AG09319 (cell line): Measurements from ENCODE around the gene LSM3.

Source experiments
- DNase-seq: peaks from one replicate; pipeline ENCODE4 v3.0.0-alpha.2; 2010; ENCODE audit warnings: low read depth; ENCODE audit errors: extremely low read depth
- TF ChIP-seq, protein P1 (sequence below): IDR thresholded peaks from 2 replicates; pipeline ENCODE4 v1.5.1; 2011; ENCODE audit warnings: low read depth, mild to moderate bottlenecking, inconsistent platforms, low read length, moderate library complexity

LSM3 gene

DNA sequence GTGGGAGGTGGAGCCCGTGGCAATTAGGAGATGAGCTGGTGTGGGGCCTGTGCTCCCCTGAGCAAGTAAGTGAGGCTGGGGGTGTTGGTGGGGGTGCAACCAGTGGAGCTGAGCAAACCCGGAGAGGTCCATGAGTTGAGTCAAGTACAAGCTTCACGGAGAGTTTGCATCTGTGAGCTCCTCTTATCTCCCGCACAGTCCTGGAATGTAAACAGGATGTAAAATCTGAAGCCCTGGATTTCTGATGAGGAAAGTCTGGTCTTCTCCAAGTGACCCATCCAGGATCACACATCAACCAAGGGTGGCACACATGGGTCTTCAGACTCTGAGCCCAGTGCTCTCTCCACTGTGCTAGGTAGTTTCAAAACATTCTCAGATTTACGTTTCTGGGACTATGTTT, 67.8 kb downstream of the LSM3 start:
- DNase-seq, result no peak

DNA sequence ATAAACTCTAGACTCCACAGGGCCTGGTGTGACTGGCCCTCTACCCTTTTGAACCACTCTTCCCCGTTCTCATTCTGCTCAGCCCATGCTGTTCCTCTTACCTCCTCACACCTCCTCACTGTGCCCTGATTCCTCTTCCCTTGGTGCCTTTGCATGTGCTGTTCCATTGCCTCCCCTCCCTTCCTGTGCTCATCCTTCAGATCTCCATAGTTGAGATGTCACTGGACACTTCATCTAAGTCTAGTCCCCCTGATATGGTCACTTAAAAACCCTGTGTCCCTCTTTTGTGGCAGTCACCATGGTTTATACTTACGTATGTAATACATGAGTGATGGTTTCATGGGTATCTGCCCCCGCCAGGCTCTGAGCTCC, 69.8 kb downstream of the LSM3 start:
- DNase-seq, result no peak
- TF ChIP-seq, protein P1, sequence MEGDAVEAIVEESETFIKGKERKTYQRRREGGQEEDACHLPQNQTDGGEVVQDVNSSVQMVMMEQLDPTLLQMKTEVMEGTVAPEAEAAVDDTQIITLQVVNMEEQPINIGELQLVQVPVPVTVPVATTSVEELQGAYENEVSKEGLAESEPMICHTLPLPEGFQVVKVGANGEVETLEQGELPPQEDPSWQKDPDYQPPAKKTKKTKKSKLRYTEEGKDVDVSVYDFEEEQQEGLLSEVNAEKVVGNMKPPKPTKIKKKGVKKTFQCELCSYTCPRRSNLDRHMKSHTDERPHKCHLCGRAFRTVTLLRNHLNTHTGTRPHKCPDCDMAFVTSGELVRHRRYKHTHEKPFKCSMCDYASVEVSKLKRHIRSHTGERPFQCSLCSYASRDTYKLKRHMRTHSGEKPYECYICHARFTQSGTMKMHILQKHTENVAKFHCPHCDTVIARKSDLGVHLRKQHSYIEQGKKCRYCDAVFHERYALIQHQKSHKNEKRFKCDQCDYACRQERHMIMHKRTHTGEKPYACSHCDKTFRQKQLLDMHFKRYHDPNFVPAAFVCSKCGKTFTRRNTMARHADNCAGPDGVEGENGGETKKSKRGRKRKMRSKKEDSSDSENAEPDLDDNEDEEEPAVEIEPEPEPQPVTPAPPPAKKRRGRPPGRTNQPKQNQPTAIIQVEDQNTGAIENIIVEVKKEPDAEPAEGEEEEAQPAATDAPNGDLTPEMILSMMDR, result no peak

More for the DNA sequence above, 67.8 kb downstream of the LSM3 start:
- TF ChIP-seq, protein P1, result no peak

DNA sequence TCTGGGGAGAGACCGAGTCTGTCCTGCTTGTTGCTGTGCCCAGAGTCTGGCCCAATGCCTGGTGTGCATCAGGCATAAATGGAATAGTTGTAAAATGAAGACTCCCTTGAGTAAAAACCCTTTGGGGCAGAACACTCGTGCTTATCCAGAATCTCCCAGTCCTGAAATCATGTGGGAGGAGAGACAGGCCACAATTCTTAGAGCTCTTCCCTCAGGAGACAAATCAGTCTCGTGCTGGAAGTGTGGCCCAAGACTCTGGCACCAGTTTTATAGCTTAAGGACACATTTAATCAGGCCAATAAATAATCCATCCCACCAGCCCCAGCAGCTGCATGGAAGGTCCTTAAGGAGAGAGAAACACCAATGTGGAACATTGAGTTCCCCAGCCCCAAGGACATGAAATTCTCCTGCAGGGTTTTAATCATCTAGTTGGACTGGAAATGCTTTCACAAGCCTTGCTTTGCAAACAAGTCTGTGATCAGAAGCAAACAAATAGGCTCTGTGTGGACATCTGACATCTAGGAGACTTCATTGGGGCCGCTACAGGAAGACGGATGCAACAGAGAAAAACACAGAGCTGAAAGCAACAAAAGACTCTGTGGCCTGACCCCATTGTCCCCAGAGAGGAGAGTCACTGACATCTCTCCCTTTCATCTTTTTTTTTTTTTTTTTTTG, 70.4 kb downstream of the LSM3 start:
- TF ChIP-seq, protein P1, result no peak
- DNase-seq, result no peak
